CD14-positive monocyte (primary cell): ENCODE measurements around the gene JARID2. TPM values are rescaled to one million over a fixed set of nuclear protein-coding genes. Genes with fewer than 3 reads are reported as not detected.

ENCODE experiments used
- DNase-seq, 3 donors: peaks; one replicate each; pipeline ENCODE4 v3.0.0-alpha.2; 2011 to 2022
- H2AFZ ChIP-seq: 2 replicates; pipeline ENCODE4 v1.6.0; 2012; ENCODE audit warnings: mild to moderate bottlenecking, low read depth, low read length, inconsistent platforms; ENCODE audit not compliant: insufficient read depth, poor library complexity, severe bottlenecking
- H3K27ac ChIP-seq, 2 donors: 1 replicate in 1 of 2; 2 replicates in 1 of 2; pipeline ENCODE4 v1.5.1; 2012 to 2013; ENCODE audit warnings: low read length in 2 of 2, control low read depth in 1 of 2, inconsistent platforms in 1 of 2, low read depth in 1 of 2, mild to moderate bottlenecking in 1 of 2
- H3K27me3 ChIP-seq, 2 donors: one replicate each; pipeline versions ENCODE4 v1.6.0 to v1.6.1; 2011 to 2013; ENCODE audit warnings: low read length in 2 of 2; ENCODE audit not compliant: control insufficient read depth in 2 of 2, insufficient read depth in 2 of 2
- H3K36me3 ChIP-seq, 2 donors: replicated peaks in 1 of 2; 1 replicate in 1 of 2; 2 replicates in 1 of 2; pipeline versions ENCODE4 v1.5.1 to v1.6.1; 2012 to 2013; ENCODE audit warnings: low read length in 2 of 2, control low read depth in 1 of 2, inconsistent platforms in 1 of 2, mild to moderate bottlenecking in 1 of 2; ENCODE audit not compliant: insufficient read depth in 2 of 2, control insufficient read depth in 1 of 2
- H3K4me1 ChIP-seq, 2 donors: 1 replicate in 1 of 2; 2 replicates in 1 of 2; pipeline versions ENCODE4 v1.5.1 to v1.6.1; 2012 to 2013; ENCODE audit warnings: low read length in 2 of 2, control low read depth in 1 of 2, inconsistent platforms in 1 of 2, mild to moderate bottlenecking in 1 of 2, moderate library complexity in 1 of 2; ENCODE audit not compliant: insufficient read depth in 2 of 2, control insufficient read depth in 1 of 2
- H3K4me2 ChIP-seq: replicated peaks from 2 replicates; pipeline ENCODE3; 2012; ENCODE audit warnings: low read length, moderate library complexity, mild to moderate bottlenecking; ENCODE audit not compliant: poor library complexity, severe bottlenecking; ENCODE audit errors: extremely low read depth
- H3K4me3 ChIP-seq, 3 experiments: fragments of 200-600 bp in 1 of 3; sonication (generic) in 1 of 3; replicated peaks in 1 of 3; 1 replicate in 2 of 3; 2 replicates in 1 of 3; pipeline ENCODE4 v1.5.1; 2011 to 2013; ENCODE audit warnings: low read length in 3 of 3, mild to moderate bottlenecking in 3 of 3, control low read depth in 2 of 3, low read depth in 2 of 3, inconsistent platforms in 1 of 3, moderate library complexity in 1 of 3
- H3K79me2 ChIP-seq: 2 replicates; pipeline ENCODE4 v1.6.0; 2012; ENCODE audit warnings: mild to moderate bottlenecking, control low read depth, inconsistent platforms, low read length, moderate library complexity; ENCODE audit not compliant: insufficient read depth
- H3K9ac ChIP-seq: 2 replicates; pipeline ENCODE4 v1.6.0; 2017; ENCODE audit warnings: low read length, mild to moderate bottlenecking; ENCODE audit not compliant: insufficient read depth, poor library complexity, severe bottlenecking
- H3K9me3 ChIP-seq, 2 donors: replicated peaks in 1 of 2; 1 replicate in 1 of 2; 2 replicates in 1 of 2; pipeline versions ENCODE4 v1.5.1 to v1.6.1; 2012 to 2013; ENCODE audit warnings: low read length in 2 of 2, control low read depth in 1 of 2; ENCODE audit not compliant: control insufficient read depth in 1 of 2, insufficient read depth in 1 of 2
- H4K20me1 ChIP-seq: 2 replicates; pipeline ENCODE4 v1.6.0; 2012; ENCODE audit warnings: mild to moderate bottlenecking, low read length, control low read depth, moderate library complexity; ENCODE audit not compliant: insufficient read depth
- H3K27ac Mint-ChIP-seq, 7 donors: one replicate each; pipeline ENCODE4 v1.8.0; 2020; ENCODE audit warnings: mild to moderate bottlenecking in 7 of 7, mixed read lengths in 7 of 7, moderate library complexity in 6 of 7, inconsistent platforms in 2 of 7
- H3K27me3 Mint-ChIP-seq, 3 donors: one replicate each; pipeline ENCODE4 v1.8.0; 2021 to 2022; ENCODE audit warnings: low read depth in 3 of 3, mild to moderate bottlenecking in 3 of 3, mixed read lengths in 3 of 3, moderate library complexity in 3 of 3, inconsistent platforms in 1 of 3
- H3K36me3 Mint-ChIP-seq, 2 donors: one replicate each; pipeline ENCODE4 v1.8.0; 2020; ENCODE audit warnings: mixed read lengths in 2 of 2, inconsistent platforms in 1 of 2, mild to moderate bottlenecking in 1 of 2
- H3K4me1 Mint-ChIP-seq: one replicate; pipeline ENCODE4 v1.8.0; 2020; ENCODE audit warnings: mild to moderate bottlenecking, mixed read lengths
- H3K4me3 Mint-ChIP-seq, 2 donors: one replicate each; pipeline ENCODE4 v1.8.0; 2020; ENCODE audit warnings: mild to moderate bottlenecking in 2 of 2, mixed read lengths in 2 of 2, moderate library complexity in 1 of 2
- H3K9me3 Mint-ChIP-seq, 7 donors: one replicate each; pipeline ENCODE4 v1.8.0; 2020 to 2022; ENCODE audit warnings: mixed read lengths in 7 of 7, mild to moderate bottlenecking in 6 of 7, moderate library complexity in 6 of 7, inconsistent platforms in 2 of 7
- CTCF ChIP-seq: fragments of 200-600 bp; IDR thresholded peaks from one replicate; pipeline ENCODE4 v1.8.0; 2022; ENCODE audit warnings: antibody characterized with exemption, mild to moderate bottlenecking
- WGBS: methylation state at CpG from one replicate; pipeline ENCODE4 v1.1.5; 2013; ENCODE audit warnings: missing lambda C conversion rate; ENCODE audit not compliant: insufficient coverage; 5-methylcytosine and 5-hydroxymethylcytosine counted together
- intact Hi-C, 2 donors: fragments of 100-400 bp; cut with micrococcal nuclease; formaldehyde crosslinking; loops; one replicate each; pipeline versions ENCODE4 v1.15.0 to v1.15.1; 2023
- polyA plus RNA-seq, 3 donors: library from polyadenylated mRNA; depleted of rRNA in 1 of 3; unstranded in 2 of 3; stranded (reverse) in 1 of 3; fragments of 300-500 nt in 2 of 3; fragments of >200 nt in 1 of 3; fragmentation: Illumina TruSeq in 2 of 3; gene quantifications; 1 replicate in 2 of 3; 2 replicates in 1 of 3; pipeline ENCODE4 v1.2.3, GENCODE V29; 2012 to 2021

The JARID2 gene
- polyA plus RNA-seq, 3 donors, result 6.8 to 17.5 (median 12.5) TPM

GRCh38 chr6:15409301-15410125 is 163.6 kb downstream of the JARID2 start:
- Histone ChIP-seq H3K9ac (no peak overlapping the region), H4K20me1 (peaks cover 100% of the 10 kb centered on the region), H3K79me2 (peaks cover 100% of the 10 kb centered on the region), H3K4me2 (no peak overlapping the region), H3K27ac (peak overlapping the region in 1 of 2 donors; percentile 2), H2AFZ (no peak overlapping the region), H3K4me3 (no peak overlapping the region), H3K27me3 (no peaks in the 10 kb centered on the region), H3K36me3 (peaks cover 0 to 18% of the 10 kb centered on the region in 2 donors), H3K9me3 (no peaks in the 10 kb centered on the region), H3K4me1 (peaks cover 17 to 33% of the 10 kb centered on the region in 2 donors)
- 85% methylated on average over 2 of the region's 6 CpGs for WGBS
- Mint-ChIP-seq H3K27me3 (peaks cover 0 to 2% (median 0%) of the 10 kb centered on the region in 3 donors), H3K4me3 (no peak overlapping the region), H3K4me1 (peaks cover 72% of the 10 kb centered on the region), H3K9me3 (no peaks in the 10 kb centered on the region), H3K27ac (peak overlapping the region in 1 of 7 donors; percentile 75), H3K36me3 (peaks cover 38 to 51% of the 10 kb centered on the region in 2 donors)
- intact Hi-C loops, result no loop called here
- TF ChIP-seq CTCF, result no peak
- DNase-seq, result no peak

GRCh38 chr6:15410126-15410391 is 164.2 kb downstream of the JARID2 start:
- Mint-ChIP-seq H3K27me3 (peaks cover 0 to 2% (median 0%) of the 10 kb centered on the region in 3 donors), H3K9me3 (peaks cover 0 to 1% (median 0%) of the 10 kb centered on the region in 7 donors), H3K4me3 (no peak overlapping the region), H3K4me1 (peaks cover 66% of the 10 kb centered on the region), H3K27ac (no peak overlapping the region), H3K36me3 (peaks cover 43 to 53% of the 10 kb centered on the region in 2 donors)
- H3K36me3 ChIP-seq, result peaks cover 0 to 18% of the 10 kb centered on the region in 2 donors
- H2AFZ ChIP-seq, result no peak overlapping the region
- H3K4me2 ChIP-seq, result no peak overlapping the region
- peak overlapping the region in 1 of 2 donors; percentile 2 for H3K27ac ChIP-seq
- intact Hi-C loops, result no loop called here
- WGBS, result 96% methylated on average over 4 of the region's 5 CpGs
- no peak for DNase-seq
- peaks cover 99% of the 10 kb centered on the region for H4K20me1 ChIP-seq
- H3K27me3 ChIP-seq, result no peaks in the 10 kb centered on the region
- no peak overlapping the region for H3K9ac ChIP-seq
- peaks cover 14 to 28% of the 10 kb centered on the region in 2 donors for H3K4me1 ChIP-seq
- TF ChIP-seq CTCF, result no peak
- H3K9me3 ChIP-seq, result no peaks in the 10 kb centered on the region
- H3K4me3 ChIP-seq, result no peak overlapping the region
- peaks cover 99% of the 10 kb centered on the region for H3K79me2 ChIP-seq
